ENCODE data around the gene KCNK3. TPM values are rescaled to one million over a fixed set of nuclear protein-coding genes. Genes with fewer than 3 reads are reported as not detected.

KCNK3 gene
- total RNA-seq = 6.3 to 6.9 TPM (median 6.6 TPM) in 3 replicates

GRCh38 chr2:26692279-26692896 is at the start of gene KCNK3:
KCNK3 (plus strand) TSS chr2:26692722; CDS start chr2:26692876, 154 bp downstream.
- H3K36me3 Mint-ChIP-seq = no peaks in the 10 kb centered on the region
- peak within 1 kb of the TSS; percentile 96 for H3K27ac Mint-ChIP-seq
- peak within 1 kb of the TSS; percentile 64 for H3K4me3 Mint-ChIP-seq
- no peak for TF ChIP-seq CTCF (IDR thresholded peaks at IDR 0.05; ENCODE audit: unreplicated experiment)
- H3K27me3 Mint-ChIP-seq (ENCODE audit: low read depth) = peaks cover 42% of the 10 kb centered on the region
- H3K4me1 Mint-ChIP-seq = peaks cover 18% of the 10 kb centered on the region
- H3K9me3 Mint-ChIP-seq = no peaks in the 10 kb centered on the region
- peak; percentile 79 to 88 for DNase-seq (ENCODE audit: low spot score in 2 of 2, unreplicated experiment in 2 of 2)

GRCh38 chr2:26644188-26644835 is 48.2 kb upstream of the KCNK3 start:
- Mint-ChIP-seq H3K27ac (no peak overlapping the region), H3K36me3 (no peaks in the 10 kb centered on the region), H3K9me3 (no peaks in the 10 kb centered on the region), H3K4me3 (no peak overlapping the region), H3K27me3 (ENCODE audit: low read depth) (no peaks in the 10 kb centered on the region), H3K4me1 (peaks cover 29% of the 10 kb centered on the region)
- no peak for TF ChIP-seq CTCF (IDR thresholded peaks at IDR 0.05; ENCODE audit: unreplicated experiment)
- DNase-seq (ENCODE audit: low spot score in 2 of 2, unreplicated experiment in 2 of 2) = no peak

- Mint-ChIP-seq H3K27ac (no peak overlapping the region), H3K4me1 (peaks cover 30% of the 10 kb centered on the region), H3K4me3 (no peak overlapping the region), H3K36me3 (no peaks in the 10 kb centered on the region), H3K27me3 (ENCODE audit: low read depth) (no peaks in the 10 kb centered on the region), H3K9me3 (no peaks in the 10 kb centered on the region)
- DNase-seq (ENCODE audit: low spot score in 2 of 2, unreplicated experiment in 2 of 2) = no peak
- no peak for TF ChIP-seq CTCF (IDR thresholded peaks at IDR 0.05; ENCODE audit: unreplicated experiment)
Measured at GRCh38 chr2:26645762-26646161, 46.8 kb upstream of the KCNK3 start.

- DNase-seq (ENCODE audit: low spot score in 2 of 2, unreplicated experiment in 2 of 2) = peak in 1 of 2 experiments; percentile 35
- no peak for TF ChIP-seq CTCF (IDR thresholded peaks at IDR 0.05; ENCODE audit: unreplicated experiment)
- Mint-ChIP-seq H3K27me3 (ENCODE audit: low read depth) (no peaks in the 10 kb centered on the region), H3K4me1 (peaks cover 34% of the 10 kb centered on the region), H3K4me3 (no peak overlapping the region), H3K36me3 (no peaks in the 10 kb centered on the region), H3K27ac (peak overlapping the region; percentile 80), H3K9me3 (no peaks in the 10 kb centered on the region)
Measured at GRCh38 chr2:26646986-26647672, 45.4 kb upstream of the KCNK3 start.

GRCh38 chr2:26647981-26648380 is 44.5 kb upstream of the KCNK3 start:
- H3K4me3 Mint-ChIP-seq = no peak overlapping the region
- no peaks in the 10 kb centered on the region for H3K27me3 Mint-ChIP-seq (ENCODE audit: low read depth)
- peak in 1 of 2 experiments; percentile 25 for DNase-seq (ENCODE audit: low spot score in 2 of 2, unreplicated experiment in 2 of 2)

More at GRCh38 chr2:26647981-26648380, 44.5 kb upstream of the KCNK3 start:
- no peaks in the 10 kb centered on the region for H3K9me3 Mint-ChIP-seq
- no peak for TF ChIP-seq CTCF (IDR thresholded peaks at IDR 0.05; ENCODE audit: unreplicated experiment)
- H3K36me3 Mint-ChIP-seq = no peaks in the 10 kb centered on the region
- H3K4me1 Mint-ChIP-seq = peaks cover 41% of the 10 kb centered on the region
- H3K27ac Mint-ChIP-seq = no peak overlapping the region
